ENCODE results near the gene HCFC1R1. TPM values are rescaled to one million over a fixed set of nuclear protein-coding genes. Genes with fewer than 3 reads are reported as not detected.

Gene HCFC1R1
- total RNA-seq, 1 donor from 2014 or later = 133 TPM

DNA sequence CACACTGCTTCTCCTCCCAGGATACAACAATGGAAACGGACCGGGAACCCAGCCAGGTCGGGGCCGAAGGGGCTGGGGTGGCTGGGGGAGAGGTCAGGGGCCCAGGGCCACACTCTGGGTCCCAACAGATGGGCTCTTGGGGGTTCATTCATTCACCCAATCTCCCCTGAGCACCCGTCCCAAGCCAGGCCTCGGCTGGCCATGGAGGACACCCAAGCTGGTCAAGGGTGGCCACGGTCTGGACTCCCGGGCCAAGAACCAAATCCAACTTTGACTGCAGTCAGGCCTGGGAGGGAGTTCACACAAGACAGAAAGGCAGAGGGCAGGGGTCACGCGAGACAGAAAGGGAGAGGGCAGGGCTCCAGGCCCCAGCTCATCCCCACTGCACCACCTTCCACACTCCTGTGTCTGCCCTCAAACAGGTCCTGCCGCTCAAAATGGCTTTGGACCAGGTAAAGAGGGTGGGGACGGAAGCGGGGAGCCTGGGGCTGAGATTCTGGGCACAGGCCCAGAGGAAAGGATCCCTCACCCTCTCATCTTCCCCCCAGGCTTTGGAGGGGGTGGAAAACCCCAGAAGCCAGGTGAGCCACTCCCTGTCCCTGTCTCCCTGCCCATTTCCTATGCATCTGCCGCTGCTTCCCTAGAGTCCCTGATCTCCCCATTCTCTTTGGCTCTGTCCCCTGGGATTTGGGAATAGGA lies 31.2 kb downstream of the HCFC1R1 start:
- Mint-ChIP-seq H3K27ac (ENCODE audit: unreplicated experiment) (no peak overlapping the region), H3K4me1 (ENCODE audit: unreplicated experiment) (peaks cover 8% of the 10 kb centered on the region)
- TF ChIP-seq, protein P1, sequence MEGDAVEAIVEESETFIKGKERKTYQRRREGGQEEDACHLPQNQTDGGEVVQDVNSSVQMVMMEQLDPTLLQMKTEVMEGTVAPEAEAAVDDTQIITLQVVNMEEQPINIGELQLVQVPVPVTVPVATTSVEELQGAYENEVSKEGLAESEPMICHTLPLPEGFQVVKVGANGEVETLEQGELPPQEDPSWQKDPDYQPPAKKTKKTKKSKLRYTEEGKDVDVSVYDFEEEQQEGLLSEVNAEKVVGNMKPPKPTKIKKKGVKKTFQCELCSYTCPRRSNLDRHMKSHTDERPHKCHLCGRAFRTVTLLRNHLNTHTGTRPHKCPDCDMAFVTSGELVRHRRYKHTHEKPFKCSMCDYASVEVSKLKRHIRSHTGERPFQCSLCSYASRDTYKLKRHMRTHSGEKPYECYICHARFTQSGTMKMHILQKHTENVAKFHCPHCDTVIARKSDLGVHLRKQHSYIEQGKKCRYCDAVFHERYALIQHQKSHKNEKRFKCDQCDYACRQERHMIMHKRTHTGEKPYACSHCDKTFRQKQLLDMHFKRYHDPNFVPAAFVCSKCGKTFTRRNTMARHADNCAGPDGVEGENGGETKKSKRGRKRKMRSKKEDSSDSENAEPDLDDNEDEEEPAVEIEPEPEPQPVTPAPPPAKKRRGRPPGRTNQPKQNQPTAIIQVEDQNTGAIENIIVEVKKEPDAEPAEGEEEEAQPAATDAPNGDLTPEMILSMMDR (IDR thresholded peaks at IDR 0.05) = no peak

DNA sequence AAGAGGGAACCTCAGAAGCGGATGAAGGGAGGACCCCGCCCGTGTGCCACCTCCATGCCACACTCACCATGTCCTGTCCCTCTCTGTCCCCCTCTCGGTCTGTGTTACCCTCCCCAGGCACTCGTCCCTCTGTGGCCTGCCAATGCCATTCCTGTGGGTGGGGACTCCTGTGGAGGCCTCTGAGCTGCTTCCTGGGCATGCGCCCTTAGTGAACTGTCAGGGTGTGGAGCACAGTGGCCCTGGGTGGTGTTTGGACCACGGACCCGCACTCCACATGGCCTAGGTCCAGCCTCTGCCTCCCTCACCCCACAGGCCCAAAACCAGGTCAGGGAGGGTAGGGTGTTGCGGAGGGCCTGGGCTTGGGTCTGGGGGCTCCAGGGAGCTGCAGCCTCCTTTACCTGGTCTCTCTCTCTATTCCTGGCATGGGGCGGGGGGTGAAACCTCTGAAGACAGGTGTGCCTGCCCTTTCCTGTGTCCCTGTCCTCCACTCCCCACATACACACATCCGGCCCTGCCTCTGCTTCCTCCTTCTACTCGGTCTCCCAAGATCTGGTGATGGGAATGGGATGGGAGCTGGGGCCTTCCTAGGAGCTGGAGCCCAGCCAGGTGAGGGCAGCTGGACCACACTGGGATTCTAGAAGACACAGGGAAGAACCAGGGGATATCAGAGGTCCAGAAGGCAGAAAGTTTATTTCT lies 32.0 kb downstream of the HCFC1R1 start:
- no peak for DNase-seq (ENCODE audit: extremely low spot score, unreplicated experiment)
- no peak overlapping the region for H3K27ac Mint-ChIP-seq (ENCODE audit: unreplicated experiment)
- H3K9me3 Mint-ChIP-seq (ENCODE audit: unreplicated experiment) = no peaks in the 10 kb centered on the region
- H3K27me3 Mint-ChIP-seq (ENCODE audit: unreplicated experiment) = no peaks in the 10 kb centered on the region
- TF ChIP-seq, protein P1 (IDR thresholded peaks at IDR 0.05) = no peak
- peaks cover 10% of the 10 kb centered on the region for H3K4me1 Mint-ChIP-seq (ENCODE audit: unreplicated experiment)
- no peak overlapping the region for H3K4me3 Mint-ChIP-seq (ENCODE audit: unreplicated experiment)
- H3K36me3 Mint-ChIP-seq (ENCODE audit: unreplicated experiment) = no peaks in the 10 kb centered on the region

More for the DNA sequence above, 31.2 kb downstream of the HCFC1R1 start:
- no peak for DNase-seq (ENCODE audit: extremely low spot score, unreplicated experiment)
- Mint-ChIP-seq H3K36me3 (ENCODE audit: unreplicated experiment) (no peaks in the 10 kb centered on the region), H3K4me3 (ENCODE audit: unreplicated experiment) (no peak overlapping the region), H3K9me3 (ENCODE audit: unreplicated experiment) (no peaks in the 10 kb centered on the region), H3K27me3 (ENCODE audit: unreplicated experiment) (no peaks in the 10 kb centered on the region)

DNA sequence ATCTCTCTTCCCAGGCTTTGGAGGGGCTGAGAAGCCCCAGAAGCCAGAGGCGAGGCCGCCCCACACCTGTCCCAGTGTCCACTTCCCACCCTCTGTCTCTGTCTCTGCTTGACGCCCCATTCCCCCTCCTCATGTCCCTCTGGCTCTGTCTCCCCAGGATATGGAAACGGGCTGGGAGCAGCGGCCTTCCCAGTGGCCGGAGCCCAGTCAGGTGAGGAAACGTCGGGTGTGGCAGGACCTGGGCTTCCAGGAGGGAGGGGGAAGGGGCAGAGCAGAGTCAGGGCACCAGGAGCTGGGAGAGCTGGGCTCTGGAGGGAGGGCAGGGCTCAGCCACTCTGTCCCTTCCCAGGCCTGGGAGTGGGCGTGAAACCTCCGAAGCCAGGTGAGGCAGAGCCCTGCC lies 32.9 kb downstream of the HCFC1R1 start:
- Mint-ChIP-seq H3K36me3 (ENCODE audit: unreplicated experiment) (no peaks in the 10 kb centered on the region), H3K27ac (ENCODE audit: unreplicated experiment) (no peak overlapping the region), H3K4me3 (ENCODE audit: unreplicated experiment) (no peak overlapping the region), H3K27me3 (ENCODE audit: unreplicated experiment) (no peaks in the 10 kb centered on the region), H3K9me3 (ENCODE audit: unreplicated experiment) (no peaks in the 10 kb centered on the region), H3K4me1 (ENCODE audit: unreplicated experiment) (peaks cover 15% of the 10 kb centered on the region)
- DNase-seq (ENCODE audit: extremely low spot score, unreplicated experiment) = no peak
- TF ChIP-seq, protein P1 (IDR thresholded peaks at IDR 0.05) = no peak

DNA sequence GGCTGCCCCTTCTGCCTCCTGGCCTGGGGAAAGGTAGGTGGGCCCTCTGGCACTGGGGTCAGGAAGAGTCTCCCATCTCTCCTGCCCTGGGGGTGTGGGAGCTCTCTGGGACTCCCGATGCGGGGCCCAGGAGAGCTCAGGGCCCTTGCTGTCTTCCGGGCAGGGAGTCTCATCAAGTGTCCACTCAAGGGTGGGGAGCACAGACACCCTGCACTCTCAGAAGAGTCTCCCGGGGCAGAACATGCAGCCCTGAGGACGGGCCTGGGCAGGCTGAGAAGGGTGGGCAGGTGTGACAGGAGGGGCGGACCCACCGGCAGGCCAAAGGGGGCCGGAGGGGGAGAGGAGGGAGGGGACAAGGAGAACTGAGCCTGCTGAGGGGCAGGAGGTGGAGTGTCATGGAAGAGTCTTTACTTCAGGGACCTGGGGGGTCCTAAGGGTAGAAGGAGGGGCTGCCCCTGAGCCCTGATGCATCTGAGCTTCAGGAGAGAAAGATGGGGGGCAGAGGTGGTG lies 35.1 kb downstream of the HCFC1R1 start:
- Mint-ChIP-seq H3K27ac (ENCODE audit: unreplicated experiment) (no peak overlapping the region), H3K36me3 (ENCODE audit: unreplicated experiment) (no peaks in the 10 kb centered on the region), H3K4me1 (ENCODE audit: unreplicated experiment) (peaks cover 18% of the 10 kb centered on the region), H3K27me3 (ENCODE audit: unreplicated experiment) (no peaks in the 10 kb centered on the region), H3K9me3 (ENCODE audit: unreplicated experiment) (no peaks in the 10 kb centered on the region), H3K4me3 (ENCODE audit: unreplicated experiment) (no peak overlapping the region)
- TF ChIP-seq, protein P1 (IDR thresholded peaks at IDR 0.05) = no peak
- no peak for DNase-seq (ENCODE audit: extremely low spot score, unreplicated experiment)

DNA sequence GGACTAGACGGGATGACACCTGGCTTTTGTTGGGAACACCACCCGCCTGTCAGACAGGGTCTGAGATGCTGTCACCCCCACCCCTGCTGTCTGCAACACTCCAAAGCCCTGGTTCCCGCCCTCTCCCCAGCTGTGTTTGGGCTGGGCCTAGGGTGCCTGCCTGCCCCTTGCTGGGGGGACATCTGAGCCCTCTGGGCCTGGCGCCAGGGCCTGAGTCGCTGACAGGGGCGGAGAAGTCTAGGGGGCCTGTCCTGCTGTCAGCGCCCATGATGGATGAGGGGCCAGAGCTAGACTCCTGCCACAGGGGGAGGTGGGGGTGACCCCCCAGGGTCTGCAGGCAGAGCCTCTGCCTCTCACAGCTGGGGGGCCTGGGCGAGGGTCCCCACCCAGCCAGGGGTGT lies 35.9 kb downstream of the HCFC1R1 start:
- TF ChIP-seq, protein P1 (IDR thresholded peaks at IDR 0.05) = no peak
- Mint-ChIP-seq H3K4me1 (ENCODE audit: unreplicated experiment) (peaks cover 18% of the 10 kb centered on the region), H3K9me3 (ENCODE audit: unreplicated experiment) (no peaks in the 10 kb centered on the region), H3K36me3 (ENCODE audit: unreplicated experiment) (no peaks in the 10 kb centered on the region), H3K4me3 (ENCODE audit: unreplicated experiment) (no peak overlapping the region), H3K27me3 (ENCODE audit: unreplicated experiment) (no peaks in the 10 kb centered on the region), H3K27ac (ENCODE audit: unreplicated experiment) (no peak overlapping the region)
- no peak for DNase-seq (ENCODE audit: extremely low spot score, unreplicated experiment)
